ENCODE results near the gene NALCN. TPM values are rescaled to one million over a fixed set of nuclear protein-coding genes. Genes with fewer than 3 reads are reported as not detected.

The NALCN gene
- total and polyA plus RNA-seq, 10 of the 15 experiments (the other 5 are each of a cell fraction or from before 2014, with no cell fraction given) = under 0.01 TPM; not detected in 9

GRCh38 chr13:101447852-101448251 lies 31.5 kb upstream of the NALCN start:
- Histone ChIP-seq H3K4me2 (ENCODE audit: control insufficient read depth, insufficient read depth) (no peak overlapping the region), H3K4me1 (ENCODE audit: control insufficient read depth, insufficient read depth, low read length) (no peaks in the 10 kb centered on the region), H2AFZ (ENCODE audit: control insufficient read depth, low read depth, low read length) (no peak overlapping the region), H4K20me1 (ENCODE audit: control insufficient read depth, insufficient read depth) (no peaks in the 10 kb centered on the region), H3K36me3 (ENCODE audit: control insufficient read depth in 2 of 2, insufficient read depth in 2 of 2, low read length in 1 of 2) (no peaks in the 10 kb centered on the region), H3K9ac (ENCODE audit: control insufficient read depth, insufficient read depth, low read length) (no peak overlapping the region), H3K4me3 (no peak overlapping the region), H3K27ac (ENCODE audit: control insufficient read depth, insufficient read depth) (no peak overlapping the region), H3K27me3 (replicated peaks in 1 of 2; ENCODE audit: control insufficient read depth in 2 of 2, insufficient read depth in 2 of 2, low read length in 1 of 2) (no peaks in the 10 kb centered on the region), H3K9me3 (replicated peaks; ENCODE audit: control insufficient read depth, insufficient read depth, low read length) (no peaks in the 10 kb centered on the region), H3K79me2 (ENCODE audit: control insufficient read depth, insufficient read depth, low read length) (no peaks in the 10 kb centered on the region)
- ChIA-PET SMC1A (ENCODE audit: uncharacterized antibody, unreplicated experiment) (interaction anchor here (0.7 kb wide), 1 partner anchor 183 kb away, joined by 3 read pairs; no protein-coding TSS in a partner anchor), CTCF (no interaction called here), POLR2A (no interaction called here), RAD21 (ENCODE audit: unreplicated experiment) (no interaction called here)
- intact Hi-C loops (cut with micrococcal nuclease; ENCODE audit: unreplicated experiment) = no loop called here
- in situ Hi-C loops (cut with MboI) = no loop called here
- no peak for ATAC-seq
- no peak for DNase-seq (ENCODE audit: low read depth, low spot score)
- no peak for FAIRE-seq
- BruUV-seq (replicated peaks) = no TSS peak
- TF ChIP-seq ZNF687 (IDR thresholded peaks at IDR 0.05) (no peak), ZSCAN29 (IDR thresholded peaks at IDR 0.05) (no peak), EP300 (IDR thresholded peaks at IDR 0.05; ENCODE audit: borderline replicate concordance in 1 of 2, control insufficient read depth in 1 of 2, low read depth in 2 of 2, low read length in 2 of 2) (no peak), ASH2L (IDR thresholded peaks at IDR 0.05; ENCODE audit: borderline replicate concordance, low read depth) (no peak), SMAD5 (IDR thresholded peaks at IDR 0.05; ENCODE audit: low read depth) (no peak), TCF12 (IDR thresholded peaks at IDR 0.05; ENCODE audit: low read depth, low read length) (no peak), FOXK2 (IDR thresholded peaks at IDR 0.05) (no peak), JUND (IDR thresholded peaks at IDR 0.05; ENCODE audit: low read depth, low read length) (no peak), SRF (IDR thresholded peaks at IDR 0.05; ENCODE audit: low read depth in 2 of 2, low read length in 2 of 2) (no peak), RBBP5 (conservative IDR thresholded peaks at IDR 0.05) (no peak), CHD4 (IDR thresholded peaks at IDR 0.05) (no peak), ZNF384 (IDR thresholded peaks at IDR 0.05; ENCODE audit: borderline replicate concordance, low read depth, low read length) (no peak), CREM (IDR thresholded peaks at IDR 0.05; ENCODE audit: low read depth) (no peak), TARDBP (IDR thresholded peaks at IDR 0.05; ENCODE audit: borderline replicate concordance) (no peak), IKZF1 (conservative IDR thresholded peaks at IDR 0.05) (no peak), RELA (IDR thresholded peaks at IDR 0.05; ENCODE audit: borderline replicate concordance, partially characterized antibody) (no peak), BMI1 (IDR thresholded peaks at IDR 0.05; ENCODE audit: borderline replicate concordance) (no peak), TAF1 (IDR thresholded peaks at IDR 0.05; ENCODE audit: borderline replicate concordance, low read depth, low read length) (no peak)
- TF ChIP-seq, protein P1, sequence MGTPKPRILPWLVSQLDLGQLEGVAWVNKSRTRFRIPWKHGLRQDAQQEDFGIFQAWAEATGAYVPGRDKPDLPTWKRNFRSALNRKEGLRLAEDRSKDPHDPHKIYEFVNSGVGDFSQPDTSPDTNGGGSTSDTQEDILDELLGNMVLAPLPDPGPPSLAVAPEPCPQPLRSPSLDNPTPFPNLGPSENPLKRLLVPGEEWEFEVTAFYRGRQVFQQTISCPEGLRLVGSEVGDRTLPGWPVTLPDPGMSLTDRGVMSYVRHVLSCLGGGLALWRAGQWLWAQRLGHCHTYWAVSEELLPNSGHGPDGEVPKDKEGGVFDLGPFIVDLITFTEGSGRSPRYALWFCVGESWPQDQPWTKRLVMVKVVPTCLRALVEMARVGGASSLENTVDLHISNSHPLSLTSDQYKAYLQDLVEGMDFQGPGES (IDR thresholded peaks at IDR 0.05) = no peak
- TF ChIP-seq, protein P2, sequence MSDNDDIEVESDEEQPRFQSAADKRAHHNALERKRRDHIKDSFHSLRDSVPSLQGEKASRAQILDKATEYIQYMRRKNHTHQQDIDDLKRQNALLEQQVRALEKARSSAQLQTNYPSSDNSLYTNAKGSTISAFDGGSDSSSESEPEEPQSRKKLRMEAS (IDR thresholded peaks at IDR 0.05; ENCODE audit: low read depth, low read length) = no peak
- 36% methylated on average over 4 of the region's 4 CpGs for WGBS (ENCODE audit: insufficient coverage, insufficient replicate concordance, low lambda C conversion rate, missing lambda C conversion rate)
